Measurements from ENCODE around the gene PRSS8. TPM values are rescaled to one million over a fixed set of nuclear protein-coding genes. Genes with fewer than 3 reads are reported as not detected.

The PRSS8 gene
- total RNA-seq, 1 experiment from 2014 or later: 0.15 TPM

DNA sequence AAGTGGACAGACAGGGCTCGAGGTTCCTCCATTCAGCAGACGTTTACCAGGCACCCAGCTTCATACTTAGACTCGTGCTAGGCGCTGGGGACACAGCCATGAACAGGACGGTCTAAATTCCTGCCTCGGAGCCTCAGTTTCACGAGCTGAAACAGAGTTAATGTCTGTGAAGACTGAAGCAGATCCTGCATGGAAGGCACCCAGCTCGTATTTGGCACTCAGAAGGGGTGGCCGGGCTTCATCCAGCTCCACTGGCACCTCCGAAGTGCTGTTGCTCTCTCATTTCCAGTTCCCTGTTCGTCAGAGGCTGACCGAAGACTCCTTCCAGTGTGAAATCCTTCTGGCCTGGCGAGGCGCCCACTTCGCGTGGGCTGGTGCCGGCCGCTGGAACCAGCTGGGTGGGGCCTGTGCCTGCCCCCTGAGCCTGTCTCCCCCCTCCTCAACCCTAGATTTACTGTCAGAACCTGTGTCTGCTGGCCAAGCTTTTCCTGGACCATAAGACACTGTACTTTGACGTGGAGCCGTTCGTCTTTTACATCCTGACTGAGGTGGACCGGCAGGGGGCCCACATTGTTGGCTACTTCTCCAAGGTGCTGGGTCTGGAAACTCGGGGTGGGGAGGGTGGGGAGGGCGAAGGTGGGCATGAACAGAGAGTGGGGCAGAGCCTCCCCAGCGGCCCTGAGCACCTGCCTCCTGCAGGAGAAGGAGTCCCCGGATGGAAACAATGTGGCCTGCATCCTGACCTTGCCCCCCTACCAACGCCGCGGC, 5.8 kb downstream of the PRSS8 start:
- Histone ChIP-seq H3K27ac (ENCODE audit: low read length) (no peak overlapping the region), H3K4me3 (ENCODE audit: low read depth in 2 of 2, low read length in 2 of 2) (no peak overlapping the region), H3K9me3 (ENCODE audit: control insufficient read depth, insufficient read depth, low read depth, low read length) (no peaks in the 10 kb centered on the region), H3K4me1 (ENCODE audit: control insufficient read depth, insufficient read depth, low read length) (no peaks in the 10 kb centered on the region), H3K27me3 (ENCODE audit: control insufficient read depth, insufficient read depth, low read length) (no peaks in the 10 kb centered on the region), H3K36me3 (ENCODE audit: control insufficient read depth, insufficient read depth, low read length) (no peaks in the 10 kb centered on the region)
- no TSS peak for BruUV-seq (replicated peaks)
- intact Hi-C loops (cut with micrococcal nuclease; ENCODE audit: unreplicated experiment) (no loop called here), in situ Hi-C loops (cut with HindIII; ENCODE audit: low pct_unique_long_range_greater_than_20kb, low sequenced_read_pairs) (no loop called here)
- DNase-seq (ENCODE audit: low read depth, low spot score): no peak
- TF ChIP-seq, protein P1, sequence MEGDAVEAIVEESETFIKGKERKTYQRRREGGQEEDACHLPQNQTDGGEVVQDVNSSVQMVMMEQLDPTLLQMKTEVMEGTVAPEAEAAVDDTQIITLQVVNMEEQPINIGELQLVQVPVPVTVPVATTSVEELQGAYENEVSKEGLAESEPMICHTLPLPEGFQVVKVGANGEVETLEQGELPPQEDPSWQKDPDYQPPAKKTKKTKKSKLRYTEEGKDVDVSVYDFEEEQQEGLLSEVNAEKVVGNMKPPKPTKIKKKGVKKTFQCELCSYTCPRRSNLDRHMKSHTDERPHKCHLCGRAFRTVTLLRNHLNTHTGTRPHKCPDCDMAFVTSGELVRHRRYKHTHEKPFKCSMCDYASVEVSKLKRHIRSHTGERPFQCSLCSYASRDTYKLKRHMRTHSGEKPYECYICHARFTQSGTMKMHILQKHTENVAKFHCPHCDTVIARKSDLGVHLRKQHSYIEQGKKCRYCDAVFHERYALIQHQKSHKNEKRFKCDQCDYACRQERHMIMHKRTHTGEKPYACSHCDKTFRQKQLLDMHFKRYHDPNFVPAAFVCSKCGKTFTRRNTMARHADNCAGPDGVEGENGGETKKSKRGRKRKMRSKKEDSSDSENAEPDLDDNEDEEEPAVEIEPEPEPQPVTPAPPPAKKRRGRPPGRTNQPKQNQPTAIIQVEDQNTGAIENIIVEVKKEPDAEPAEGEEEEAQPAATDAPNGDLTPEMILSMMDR (IDR thresholded peaks at IDR 0.05): no peak
- TF ChIP-seq POLR2AphosphoS5 (IDR thresholded peaks at IDR 0.05; ENCODE audit: low read depth, low read length) (no peak), TCF7L2 (IDR thresholded peaks at IDR 0.05; ENCODE audit: low read depth, low read length) (no peak), SIN3A (IDR thresholded peaks at IDR 0.05; ENCODE audit: borderline replicate concordance, insufficient read depth, low read depth, low read length) (no peak)
- TF ChIP-seq, protein P2, sequence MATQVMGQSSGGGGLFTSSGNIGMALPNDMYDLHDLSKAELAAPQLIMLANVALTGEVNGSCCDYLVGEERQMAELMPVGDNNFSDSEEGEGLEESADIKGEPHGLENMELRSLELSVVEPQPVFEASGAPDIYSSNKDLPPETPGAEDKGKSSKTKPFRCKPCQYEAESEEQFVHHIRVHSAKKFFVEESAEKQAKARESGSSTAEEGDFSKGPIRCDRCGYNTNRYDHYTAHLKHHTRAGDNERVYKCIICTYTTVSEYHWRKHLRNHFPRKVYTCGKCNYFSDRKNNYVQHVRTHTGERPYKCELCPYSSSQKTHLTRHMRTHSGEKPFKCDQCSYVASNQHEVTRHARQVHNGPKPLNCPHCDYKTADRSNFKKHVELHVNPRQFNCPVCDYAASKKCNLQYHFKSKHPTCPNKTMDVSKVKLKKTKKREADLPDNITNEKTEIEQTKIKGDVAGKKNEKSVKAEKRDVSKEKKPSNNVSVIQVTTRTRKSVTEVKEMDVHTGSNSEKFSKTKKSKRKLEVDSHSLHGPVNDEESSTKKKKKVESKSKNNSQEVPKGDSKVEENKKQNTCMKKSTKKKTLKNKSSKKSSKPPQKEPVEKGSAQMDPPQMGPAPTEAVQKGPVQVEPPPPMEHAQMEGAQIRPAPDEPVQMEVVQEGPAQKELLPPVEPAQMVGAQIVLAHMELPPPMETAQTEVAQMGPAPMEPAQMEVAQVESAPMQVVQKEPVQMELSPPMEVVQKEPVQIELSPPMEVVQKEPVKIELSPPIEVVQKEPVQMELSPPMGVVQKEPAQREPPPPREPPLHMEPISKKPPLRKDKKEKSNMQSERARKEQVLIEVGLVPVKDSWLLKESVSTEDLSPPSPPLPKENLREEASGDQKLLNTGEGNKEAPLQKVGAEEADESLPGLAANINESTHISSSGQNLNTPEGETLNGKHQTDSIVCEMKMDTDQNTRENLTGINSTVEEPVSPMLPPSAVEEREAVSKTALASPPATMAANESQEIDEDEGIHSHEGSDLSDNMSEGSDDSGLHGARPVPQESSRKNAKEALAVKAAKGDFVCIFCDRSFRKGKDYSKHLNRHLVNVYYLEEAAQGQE (IDR thresholded peaks at IDR 0.05; ENCODE audit: insufficient read depth in 1 of 2, low read depth in 2 of 2, low read length in 1 of 2): no peak
- ChIA-PET CTCF (no interaction called here), POLR2A (interaction anchor here (0.6 kb wide), 1 partner anchor 92 kb away, joined by 4 read pairs; no protein-coding TSS in a partner anchor)
- no peak for ATAC-seq

DNA sequence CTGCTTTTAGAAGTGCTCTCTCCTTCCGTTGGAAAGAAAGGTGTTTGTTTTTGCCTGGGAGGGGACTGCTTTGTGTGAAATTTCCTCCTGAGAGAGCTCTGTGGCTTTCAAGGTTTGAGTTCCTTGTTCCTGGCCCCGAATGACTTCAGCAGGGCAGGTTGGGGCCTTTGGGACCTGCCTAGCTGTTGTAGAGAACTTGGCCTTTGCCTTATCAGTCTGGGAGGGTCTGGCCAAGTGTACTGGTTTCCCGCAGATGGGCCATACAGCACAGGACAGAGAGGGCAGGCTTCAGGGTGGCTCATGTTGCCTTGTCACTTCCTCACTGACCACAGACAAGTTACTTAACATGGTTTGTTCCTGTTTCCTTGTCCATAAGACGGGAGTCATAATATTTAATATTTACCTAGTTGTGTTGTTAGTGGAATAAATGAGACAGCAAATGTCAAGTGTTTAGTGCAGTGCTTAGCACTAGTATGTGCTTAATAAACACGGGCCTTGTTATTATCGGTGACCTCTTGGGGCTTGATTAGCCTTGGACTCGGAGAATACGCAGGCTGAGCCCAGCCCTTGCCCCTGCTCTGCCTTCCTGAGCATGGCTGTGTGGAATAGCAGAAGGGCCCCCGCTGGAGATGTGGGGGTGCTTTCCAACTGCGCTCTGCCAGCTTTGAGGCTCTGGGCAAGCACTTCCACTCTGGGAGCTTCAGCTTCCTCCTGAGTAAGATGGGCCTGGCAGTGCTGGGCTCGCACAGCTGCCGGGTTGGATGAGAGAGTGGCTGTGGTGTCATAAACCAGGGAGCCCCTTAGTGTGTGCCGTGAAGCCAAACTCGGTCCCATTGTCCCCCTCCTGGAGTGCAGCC, 6.6 kb downstream of the PRSS8 start:
- TF ChIP-seq, protein P2 (IDR thresholded peaks at IDR 0.05; ENCODE audit: insufficient read depth in 1 of 2, low read depth in 2 of 2, low read length in 1 of 2): no peak
- TF ChIP-seq, protein P1 (IDR thresholded peaks at IDR 0.05): no peak
- TF ChIP-seq TCF7L2 (IDR thresholded peaks at IDR 0.05; ENCODE audit: low read depth, low read length) (no peak), SIN3A (IDR thresholded peaks at IDR 0.05; ENCODE audit: borderline replicate concordance, insufficient read depth, low read depth, low read length) (no peak), POLR2AphosphoS5 (IDR thresholded peaks at IDR 0.05; ENCODE audit: low read depth, low read length) (no peak)
- Histone ChIP-seq H3K36me3 (ENCODE audit: control insufficient read depth, insufficient read depth, low read length) (no peaks in the 10 kb centered on the region), H3K27ac (ENCODE audit: low read length) (no peak overlapping the region), H3K9me3 (ENCODE audit: control insufficient read depth, insufficient read depth, low read depth, low read length) (no peaks in the 10 kb centered on the region), H3K27me3 (ENCODE audit: control insufficient read depth, insufficient read depth, low read length) (no peaks in the 10 kb centered on the region), H3K4me3 (ENCODE audit: low read depth in 2 of 2, low read length in 2 of 2) (no peak overlapping the region), H3K4me1 (ENCODE audit: control insufficient read depth, insufficient read depth, low read length) (no peaks in the 10 kb centered on the region)
- intact Hi-C loops (cut with micrococcal nuclease; ENCODE audit: unreplicated experiment): no loop called here
- in situ Hi-C loops (cut with HindIII; ENCODE audit: low pct_unique_long_range_greater_than_20kb, low sequenced_read_pairs): no loop called here
- no TSS peak for BruUV-seq (replicated peaks)
- ATAC-seq (no peak), DNase-seq (ENCODE audit: low read depth, low spot score) (no peak)
- ChIA-PET CTCF (interaction anchor here (1.4 kb wide), 1 partner anchor 13 kb away, joined by 3 read pairs; no protein-coding TSS in a partner anchor), POLR2A (interaction anchor here (0.6 kb wide), 1 partner anchor 11 kb away, joined by 9 read pairs; the partner anchor contains the start of gene KAT8)

Data from Panc1 (cell line).